GM12872 (cell line): ENCODE measurements around the gene RALB.

ENCODE experiments used
- TF ChIP-seq, protein P1 (sequence below): IDR thresholded peaks from 3 replicates; pipeline ENCODE4 v1.5.1; 2011; ENCODE audit warnings: low read depth, mild to moderate bottlenecking, low read length, moderate library complexity; ENCODE audit not compliant: insufficient read depth

Gene RALB

DNA sequence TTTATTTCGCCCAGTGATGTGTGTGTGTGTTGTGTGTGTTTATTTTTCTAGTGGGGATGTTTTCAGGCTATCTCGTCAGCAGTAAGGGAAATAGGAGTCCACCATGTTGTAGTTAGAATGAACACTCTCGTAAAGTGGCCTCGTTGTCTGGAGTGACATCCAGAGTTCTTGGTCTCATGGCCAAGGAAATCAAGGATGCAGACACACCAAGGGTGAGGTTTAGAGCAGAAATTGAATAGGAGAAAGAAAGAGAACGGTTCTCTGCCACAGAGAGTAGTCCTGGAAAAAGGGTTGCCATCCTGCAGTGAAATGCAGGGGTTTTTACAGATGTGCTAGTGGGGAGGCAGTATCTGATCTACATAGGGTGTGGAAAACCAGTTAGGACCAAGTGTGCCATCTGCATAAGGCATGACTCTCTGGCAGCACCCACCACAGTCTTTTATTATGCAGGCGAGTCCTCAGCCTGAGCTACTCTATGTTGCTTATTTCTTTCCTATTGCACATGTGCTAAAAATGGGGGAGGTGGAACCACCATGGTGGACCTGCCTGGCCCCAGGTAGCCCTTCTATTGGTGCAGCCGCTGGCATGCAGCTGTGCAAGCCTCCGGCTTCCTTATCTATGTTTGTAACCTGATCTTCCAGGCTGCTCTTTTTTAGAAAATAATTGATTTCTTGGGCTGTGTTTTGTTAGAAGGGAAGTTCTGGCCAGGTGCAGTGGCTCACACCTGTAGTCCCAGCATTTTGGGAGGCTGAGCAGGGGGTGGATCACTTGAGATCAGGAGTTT is 23.2 kb downstream of the RALB start:
- TF ChIP-seq, protein P1, sequence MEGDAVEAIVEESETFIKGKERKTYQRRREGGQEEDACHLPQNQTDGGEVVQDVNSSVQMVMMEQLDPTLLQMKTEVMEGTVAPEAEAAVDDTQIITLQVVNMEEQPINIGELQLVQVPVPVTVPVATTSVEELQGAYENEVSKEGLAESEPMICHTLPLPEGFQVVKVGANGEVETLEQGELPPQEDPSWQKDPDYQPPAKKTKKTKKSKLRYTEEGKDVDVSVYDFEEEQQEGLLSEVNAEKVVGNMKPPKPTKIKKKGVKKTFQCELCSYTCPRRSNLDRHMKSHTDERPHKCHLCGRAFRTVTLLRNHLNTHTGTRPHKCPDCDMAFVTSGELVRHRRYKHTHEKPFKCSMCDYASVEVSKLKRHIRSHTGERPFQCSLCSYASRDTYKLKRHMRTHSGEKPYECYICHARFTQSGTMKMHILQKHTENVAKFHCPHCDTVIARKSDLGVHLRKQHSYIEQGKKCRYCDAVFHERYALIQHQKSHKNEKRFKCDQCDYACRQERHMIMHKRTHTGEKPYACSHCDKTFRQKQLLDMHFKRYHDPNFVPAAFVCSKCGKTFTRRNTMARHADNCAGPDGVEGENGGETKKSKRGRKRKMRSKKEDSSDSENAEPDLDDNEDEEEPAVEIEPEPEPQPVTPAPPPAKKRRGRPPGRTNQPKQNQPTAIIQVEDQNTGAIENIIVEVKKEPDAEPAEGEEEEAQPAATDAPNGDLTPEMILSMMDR: no peak

DNA sequence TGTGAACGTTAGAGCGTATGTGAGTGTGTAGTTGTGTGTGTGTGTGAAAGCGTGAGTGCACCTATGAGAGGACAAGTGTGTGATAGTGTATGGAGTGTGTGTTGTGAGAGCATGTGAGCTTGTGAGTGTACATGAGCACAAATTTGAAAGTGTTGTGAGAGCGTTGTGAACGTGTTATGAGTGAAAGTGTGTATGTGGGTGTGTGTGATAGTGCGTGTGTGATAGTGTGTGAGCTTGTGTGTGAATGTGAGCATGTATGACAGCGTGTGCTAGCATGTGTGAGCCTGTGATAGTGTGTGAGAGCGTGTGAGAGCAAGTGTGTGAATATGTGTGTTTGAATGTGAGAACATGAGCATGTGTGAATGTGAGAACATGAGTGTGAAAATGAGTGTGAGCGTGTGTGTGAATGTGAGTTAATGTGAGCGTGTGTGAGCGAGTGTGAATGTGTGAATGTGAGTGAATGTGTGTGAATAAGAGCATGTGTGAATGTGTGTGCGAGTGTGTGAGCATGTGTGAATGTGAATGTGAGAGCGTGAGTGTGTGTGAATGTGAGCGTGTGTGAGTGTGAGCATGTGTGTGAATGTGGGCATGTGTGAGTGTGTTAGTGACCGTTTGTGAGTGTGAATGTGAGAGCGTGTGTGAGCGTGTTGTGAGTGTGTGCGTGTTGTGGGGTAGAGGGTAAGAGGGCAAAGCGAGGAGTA is 25.0 kb downstream of the RALB start:
- TF ChIP-seq, protein P1: no peak

DNA sequence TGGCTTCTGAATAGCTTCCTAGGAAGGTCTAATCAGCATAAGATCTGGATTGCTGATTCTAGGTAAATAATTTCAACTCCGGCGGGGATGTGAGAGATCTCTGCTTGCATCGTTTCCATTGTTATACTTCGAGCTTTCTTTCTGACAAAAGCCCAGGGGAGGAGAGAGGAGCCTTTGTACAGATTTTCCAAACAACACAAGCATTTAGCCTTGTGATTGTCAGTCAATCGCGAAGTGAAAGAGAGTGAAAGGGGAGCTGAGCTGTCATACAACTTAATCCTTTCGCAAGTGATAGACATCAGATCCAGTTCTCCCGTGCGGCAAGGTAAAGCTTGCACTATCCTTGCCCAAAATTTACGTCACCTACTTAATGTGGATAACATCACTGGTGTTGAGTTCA is 26.2 kb downstream of the RALB start:
- TF ChIP-seq, protein P1: no peak

DNA sequence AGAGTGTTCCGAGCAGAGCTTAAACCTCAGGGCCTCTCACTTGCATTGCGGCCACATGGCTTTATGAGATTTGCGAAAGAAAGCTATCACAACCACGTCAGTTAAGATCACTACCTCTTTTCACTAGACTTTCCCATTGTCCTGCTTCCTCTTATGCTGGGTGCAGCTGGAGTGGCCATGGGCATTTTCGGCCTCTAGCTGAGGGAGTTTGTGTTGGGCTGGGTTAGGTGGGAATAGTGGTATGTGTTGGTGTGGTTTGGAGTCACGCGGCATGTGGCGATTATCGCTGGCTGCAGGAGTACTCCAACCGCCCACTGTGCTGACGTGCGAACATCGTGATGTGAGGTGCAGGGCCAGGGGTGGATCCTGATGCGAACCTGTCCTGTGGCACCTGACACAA is 27.1 kb downstream of the RALB start:
- TF ChIP-seq, protein P1: no peak

DNA sequence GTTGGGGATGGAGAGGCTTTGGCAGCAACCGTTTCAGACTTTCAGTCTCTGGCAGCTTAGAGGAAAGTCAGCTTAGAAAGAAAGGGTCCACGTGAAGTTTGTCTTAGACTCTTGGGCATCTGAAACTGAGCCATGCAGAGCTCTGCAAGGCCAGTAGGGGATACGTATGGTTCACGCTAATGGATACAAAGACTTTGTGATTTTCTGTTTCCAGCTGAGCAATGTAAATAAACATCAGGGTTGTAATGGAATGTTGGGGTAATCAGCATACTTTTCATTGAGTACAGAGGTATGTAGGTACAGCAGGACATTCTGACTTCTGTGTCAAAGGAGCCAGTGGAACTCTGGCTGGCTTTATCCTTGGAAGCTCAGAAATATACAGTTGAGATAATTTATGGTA is 31.0 kb downstream of the RALB start:
- TF ChIP-seq, protein P1: no peak

DNA sequence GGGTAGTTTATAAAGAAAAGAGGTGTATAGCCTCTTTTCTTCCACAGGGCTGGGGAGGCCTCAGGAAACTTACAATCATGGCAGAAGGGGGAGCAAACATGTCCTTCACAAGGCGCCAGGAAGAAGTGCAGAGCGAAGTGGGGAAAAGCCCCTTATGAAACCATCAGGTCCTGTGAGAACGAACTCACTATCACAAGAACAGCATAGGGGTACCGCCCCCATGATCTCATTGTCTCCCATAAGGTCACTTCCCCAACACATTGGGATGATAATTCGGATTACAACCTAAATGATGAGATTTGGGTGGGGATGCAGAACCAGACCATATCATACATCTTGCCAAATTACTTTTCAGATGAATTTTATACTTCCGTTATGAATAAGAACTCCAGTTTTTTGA is 32.4 kb downstream of the RALB start:
- TF ChIP-seq, protein P1: no peak

DNA sequence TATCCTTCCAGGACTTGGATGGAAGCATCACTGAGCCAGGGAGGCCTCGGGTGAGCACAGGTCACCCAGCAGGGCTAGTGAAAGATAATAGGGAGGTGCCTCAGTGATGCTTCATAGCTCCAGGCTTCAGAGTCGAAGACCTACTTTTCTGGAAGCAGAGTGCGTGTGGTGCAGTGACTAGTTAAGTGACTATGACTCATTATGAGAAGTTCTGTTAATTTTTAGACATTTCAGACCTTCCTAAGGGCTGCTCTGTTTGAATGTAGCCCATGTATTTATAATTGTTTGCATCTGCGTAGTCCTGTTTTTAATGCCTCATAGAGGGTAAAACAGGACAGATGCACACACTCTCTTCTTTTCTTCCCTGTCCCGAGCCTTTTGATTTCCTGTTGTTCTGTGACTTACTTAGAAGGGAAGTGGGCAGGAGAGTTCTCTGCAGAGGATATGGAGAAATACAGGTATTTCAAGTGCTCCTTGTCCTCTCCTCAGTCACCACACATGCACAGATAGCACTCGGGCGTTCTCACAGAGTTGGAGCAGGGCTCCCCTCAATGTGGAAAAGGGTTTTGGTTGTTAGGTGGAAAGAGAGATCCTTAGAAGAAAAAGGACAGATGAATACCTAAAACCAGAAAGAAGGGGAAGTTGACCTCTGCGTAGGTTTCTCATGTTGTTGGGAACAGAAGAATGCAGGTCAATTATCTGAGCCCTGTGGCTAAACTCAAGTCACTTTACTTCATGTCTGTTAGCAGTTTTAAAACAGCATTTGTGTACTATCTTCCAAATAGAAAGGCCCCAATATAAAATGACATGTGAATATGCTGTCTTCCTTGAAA is 34.7 kb downstream of the RALB start:
- TF ChIP-seq, protein P1: no peak
